Activated CD4-positive, CD25-positive, alpha-beta regulatory T cell treated with anti-CD3 and anti-CD28 coated beads, Interleukin-2, amount 50 U/mL, for 16 hours (primary cell): ENCODE results near the gene COA1.
"Not testable (repeated sequence)": the region's sequence is repeated elsewhere in the genome, so short reads cannot be mapped to it uniquely, and the experiment has no call there.

Source experiments
- DNase-seq: peaks from one replicate; pipeline ENCODE4 v3.0.0-alpha.2; 2020; ENCODE audit warnings: low read depth, low spot score

COA1 gene

GRCh38 chr7:43689115-43689514 lies 40.2 kb downstream of the COA1 start:
- DNase-seq, result no peak

DNA sequence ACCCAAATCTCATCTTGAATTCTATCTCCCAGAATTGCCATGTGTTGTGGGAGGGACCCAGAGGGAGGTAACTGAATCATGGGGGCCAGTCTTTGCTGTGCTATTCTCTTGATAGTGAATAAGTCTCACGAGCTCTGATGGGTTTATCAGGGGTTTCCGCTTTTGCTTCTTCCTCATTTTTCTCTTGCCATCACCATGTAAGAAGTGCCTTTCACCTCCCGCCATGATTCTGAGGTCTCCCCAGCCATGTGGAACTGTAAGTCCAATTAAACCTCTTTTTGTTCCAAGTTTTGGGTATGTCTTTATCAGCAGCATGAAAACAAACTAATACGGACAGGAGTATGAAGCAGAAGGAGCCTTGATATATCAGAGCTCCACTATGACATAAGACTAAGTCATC lies 41.5 kb downstream of the COA1 start:
- DNase-seq, result not testable (repeated sequence)

DNA sequence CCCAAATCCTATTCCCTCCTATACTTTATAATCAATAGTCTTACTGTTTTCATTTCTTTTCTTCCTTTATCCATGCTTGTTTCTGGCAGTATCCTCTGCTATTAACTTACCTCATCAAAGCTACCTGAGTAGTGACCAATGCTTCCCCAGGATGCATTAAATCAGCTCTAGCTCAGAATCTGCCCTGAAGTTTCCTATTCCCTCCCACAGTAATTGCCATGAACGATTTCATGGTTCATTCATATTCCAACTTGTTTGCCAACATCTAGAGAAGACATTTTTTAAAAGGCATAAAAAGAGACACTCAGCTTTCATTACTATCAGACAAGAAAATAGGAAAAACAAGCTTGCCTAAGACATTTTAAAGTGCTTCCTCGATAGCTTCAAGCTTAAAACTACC lies 42.3 kb downstream of the COA1 start:
- no peak for DNase-seq

DNA sequence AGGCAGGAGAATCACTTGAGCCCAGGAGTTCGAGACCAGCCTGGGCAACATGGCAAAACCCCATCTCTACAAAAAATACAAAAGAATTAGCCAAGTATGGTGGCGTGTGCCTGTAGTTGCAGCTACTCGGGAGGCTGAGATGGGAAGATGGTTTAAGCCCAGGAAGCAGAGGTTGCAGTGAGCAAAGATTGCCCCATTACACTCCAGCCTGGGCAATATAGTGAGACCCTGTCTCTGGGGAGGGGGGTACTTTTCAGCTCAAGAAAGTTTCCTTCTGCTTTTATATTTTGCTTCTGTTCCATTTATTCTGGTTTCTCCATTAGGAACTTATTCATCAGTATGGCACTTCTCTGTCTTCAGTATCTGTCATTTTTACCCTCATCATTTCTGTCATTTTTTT lies 48.6 kb downstream of the COA1 start:
- DNase-seq, result no peak

DNA sequence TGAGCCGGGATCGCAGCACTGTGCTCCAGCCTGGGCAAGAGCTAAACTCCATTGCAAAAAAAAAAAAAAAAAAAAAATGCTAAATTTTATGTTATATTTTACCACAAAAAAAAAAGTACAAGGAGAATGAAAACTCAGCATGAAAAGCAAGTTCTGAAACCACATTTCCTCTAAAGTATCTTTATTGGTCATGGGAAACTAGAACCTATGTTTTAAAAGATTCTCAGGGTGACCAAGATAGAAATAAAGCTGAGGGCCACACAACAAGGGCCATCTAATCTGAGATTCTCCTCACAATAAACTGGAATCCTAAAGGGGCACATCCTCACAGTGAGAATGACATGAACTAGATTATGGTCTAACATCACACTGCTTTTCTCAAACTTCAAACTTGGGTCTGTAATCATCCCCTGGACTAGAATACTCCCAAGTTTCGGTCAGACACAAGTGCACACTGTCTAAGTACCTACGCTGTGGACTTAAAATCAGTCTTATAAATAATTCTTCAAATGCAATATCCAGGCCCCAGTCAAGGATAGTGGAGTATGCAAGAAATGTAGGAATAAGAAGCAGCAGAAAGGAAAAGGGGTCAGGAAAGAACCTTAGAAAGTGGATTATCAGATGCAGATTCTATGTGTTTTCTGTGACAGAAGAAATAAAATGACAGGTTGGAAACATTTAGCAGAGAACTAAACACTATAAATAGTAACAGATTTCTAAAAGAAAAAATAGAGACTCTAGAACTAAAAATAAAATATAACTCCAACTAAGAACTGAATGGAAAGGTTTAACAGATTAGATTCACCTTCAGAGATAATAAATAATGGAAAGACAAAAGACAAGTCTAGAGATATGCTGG lies 49.9 kb downstream of the COA1 start:
- DNase-seq, result no peak

DNA sequence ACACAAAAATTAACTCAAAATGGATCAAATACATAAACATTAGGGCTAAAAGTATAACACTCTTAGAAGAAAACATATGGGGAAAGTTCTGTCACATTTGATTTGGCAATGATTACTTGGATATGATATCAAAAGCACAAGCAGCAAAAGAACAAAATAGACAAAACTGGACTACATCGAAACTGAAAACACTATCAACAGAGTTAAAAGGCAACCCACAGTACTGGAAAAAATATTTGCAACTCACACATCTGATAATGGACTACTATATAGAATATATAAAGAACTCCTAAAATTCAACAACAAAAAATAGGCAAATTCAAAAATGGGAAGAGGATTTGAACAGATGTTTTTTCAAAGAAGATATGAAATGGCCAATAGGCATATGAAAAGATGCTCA lies 51.0 kb downstream of the COA1 start:
- no peak for DNase-seq

- DNase-seq, result no peak
These were observed 51.5 kb downstream of the COA1 start for GRCh38 chr7:43677864-43678263.

- no peak for DNase-seq
These were observed 54.5 kb downstream of the COA1 start for GRCh38 chr7:43674559-43675436.

DNA sequence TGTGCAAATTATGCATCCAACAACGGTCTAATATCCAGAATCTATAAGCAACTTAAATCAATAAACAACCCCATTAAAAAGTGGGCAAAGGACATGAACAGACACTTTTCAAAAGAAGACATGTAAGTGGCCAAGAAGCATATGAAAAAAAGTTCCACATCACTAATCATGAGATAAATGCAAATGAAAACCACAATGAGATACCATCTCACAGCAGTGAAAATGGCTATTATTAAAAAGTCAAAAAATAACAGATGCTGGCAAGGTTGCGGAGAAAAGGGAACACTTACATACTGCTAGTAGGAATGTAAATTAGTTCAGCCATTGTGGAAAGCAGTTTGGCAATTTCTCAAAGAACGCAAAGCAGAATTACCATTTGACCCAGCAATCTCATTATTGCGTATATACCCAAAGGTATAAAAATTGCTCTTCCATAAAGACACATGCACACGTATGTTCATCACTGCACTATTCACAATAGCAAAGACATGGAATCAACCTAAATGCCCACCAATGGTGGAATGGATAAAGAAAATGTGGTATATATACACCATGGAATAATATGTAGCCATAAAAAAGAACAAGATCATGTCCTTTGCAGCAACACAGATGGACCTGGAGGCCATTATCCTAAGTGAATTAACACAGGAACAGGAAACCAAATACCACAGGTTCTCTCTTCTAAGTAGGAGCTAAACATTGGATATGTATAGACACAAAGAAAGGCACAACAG lies 55.9 kb downstream of the COA1 start:
- not testable (repeated sequence) for DNase-seq

- no peak for DNase-seq
These were observed 57.8 kb downstream of the COA1 start for GRCh38 chr7:43671521-43671920.

DNA sequence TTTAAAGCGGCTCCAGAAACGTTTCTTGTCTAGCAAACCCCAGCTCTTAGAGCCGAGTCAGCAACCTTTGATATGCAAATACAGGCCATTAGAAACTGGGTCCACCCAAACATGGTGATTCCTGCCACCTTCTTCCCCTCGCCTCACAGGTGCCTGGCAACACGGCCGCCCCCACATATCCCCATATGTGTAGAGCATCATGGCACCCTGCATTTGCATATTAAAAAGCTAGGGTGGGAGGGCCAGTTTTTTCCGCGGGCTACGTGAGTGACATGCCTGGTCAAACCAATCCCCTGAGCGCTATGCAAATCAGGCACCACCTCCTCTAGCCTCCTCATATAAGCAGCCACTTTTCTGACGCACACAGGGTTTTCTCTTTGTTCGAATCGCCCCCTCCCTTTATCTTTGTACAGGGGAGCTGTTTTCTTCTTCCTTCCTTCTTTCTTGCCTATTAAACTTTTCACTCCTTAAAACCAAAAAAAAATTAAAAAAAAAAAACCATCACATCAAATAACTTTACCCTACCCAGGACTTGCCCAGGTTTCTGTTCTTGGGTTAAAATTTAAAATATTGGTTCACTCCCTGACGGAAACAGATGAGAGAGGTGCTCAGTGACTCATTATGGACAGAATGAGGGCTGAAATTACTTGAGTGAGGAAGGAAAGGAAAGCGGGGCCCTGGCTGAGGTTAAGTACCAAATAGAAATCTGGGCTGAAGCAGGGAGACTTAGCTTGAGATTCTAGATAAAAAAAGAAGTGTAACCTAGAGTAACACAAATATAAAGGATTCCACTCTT lies 59.8 kb downstream of the COA1 start:
- peak; percentile 66 for DNase-seq

- DNase-seq, result no peak
These were observed 61.3 kb downstream of the COA1 start for GRCh38 chr7:43668035-43668434.

DNA sequence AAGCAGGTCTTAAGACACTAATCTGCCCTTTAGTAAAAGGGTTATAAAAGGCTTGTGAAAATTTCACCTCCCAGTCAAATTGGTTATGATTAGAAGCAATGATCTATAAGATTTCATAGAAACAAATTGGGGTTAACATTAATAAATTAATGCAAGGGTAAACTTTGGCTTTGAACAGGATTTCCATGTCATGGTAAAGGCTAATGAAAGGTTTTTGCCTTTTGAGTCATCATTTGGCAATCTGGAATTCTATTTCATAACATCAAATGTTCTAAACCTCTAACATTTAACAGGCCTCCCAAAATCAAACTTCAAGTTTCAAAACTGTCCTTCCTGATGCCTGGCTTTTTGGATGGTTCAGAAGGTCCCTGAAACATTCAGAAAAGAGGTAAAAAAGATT lies 62.4 kb downstream of the COA1 start:
- no peak for DNase-seq

DNA sequence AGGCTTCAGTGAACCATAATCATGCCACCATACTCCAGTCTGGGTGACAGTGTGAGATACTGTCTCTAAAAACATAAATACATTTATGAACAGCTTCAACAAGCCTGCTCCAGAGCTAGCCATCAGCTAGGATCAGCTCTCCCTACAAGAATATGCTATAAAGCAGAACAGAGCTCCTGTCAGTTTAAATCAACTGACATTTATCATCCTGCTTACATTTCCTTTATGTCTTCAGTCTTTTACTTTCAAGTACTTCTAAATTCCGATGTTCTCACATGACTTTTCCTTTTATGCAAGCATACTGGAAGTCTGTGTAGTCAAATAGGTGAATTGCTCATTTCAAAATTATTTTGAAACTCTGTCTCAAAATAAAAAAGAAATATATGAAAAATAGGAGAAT lies 64.6 kb downstream of the COA1 start:
- no peak for DNase-seq

GRCh38 chr7:43660141-43660540 lies 69.2 kb downstream of the COA1 start:
- no peak for DNase-seq

GRCh38 chr7:43659549-43659896 lies 69.8 kb downstream of the COA1 start:
- no peak for DNase-seq

- no peak for DNase-seq
These were observed 70.4 kb downstream of the COA1 start for GRCh38 chr7:43658718-43659548.

GRCh38 chr7:43656997-43657396 lies 72.3 kb downstream of the COA1 start:
- no peak for DNase-seq

- DNase-seq, result no peak
These were observed 73.7 kb downstream of the COA1 start for GRCh38 chr7:43655584-43655983.

DNA sequence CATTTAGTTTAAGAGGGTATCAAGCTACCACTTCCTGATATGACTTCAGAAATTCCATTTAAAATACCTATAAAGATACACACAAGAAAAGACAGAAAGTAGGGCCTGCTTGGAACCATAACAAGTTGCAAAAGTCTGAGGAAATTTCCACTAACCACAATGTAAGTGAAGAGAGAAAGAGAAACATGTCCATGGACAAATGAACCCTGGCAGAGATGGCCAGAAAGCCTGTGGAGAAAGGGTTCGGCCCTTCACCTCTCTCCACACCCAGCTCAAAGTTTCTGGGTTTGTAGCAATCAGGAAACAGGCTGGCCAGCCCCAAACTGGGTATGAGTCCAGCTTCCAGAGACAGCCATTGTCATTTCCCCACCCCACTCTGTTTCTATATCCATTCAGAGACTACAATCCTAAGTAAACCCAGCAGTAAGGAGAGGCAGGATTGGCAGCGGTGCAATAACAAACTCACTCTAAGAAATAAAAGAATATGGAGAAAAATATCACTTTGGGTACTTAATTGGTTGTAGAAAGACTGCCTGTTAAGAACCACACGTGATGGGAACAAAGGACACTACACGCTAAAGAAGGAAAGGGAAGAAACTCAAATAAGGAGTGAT lies 75.3 kb downstream of the COA1 start:
- no peak for DNase-seq
